Panc1 (cell line): ENCODE results near the gene TGIF2. TPM values are rescaled to one million over a fixed set of nuclear protein-coding genes. Genes with fewer than 3 reads are reported as not detected.
"Not testable (repeated sequence)": the region's sequence is repeated elsewhere in the genome, so short reads cannot be mapped to it uniquely, and the experiment has no call there.

Experiments
- ATAC-seq: fragments of 200-7000 bp; cut with Tn5 transposase; 2 replicates; pipeline ENCODE4 v1.9.1; 2020; ENCODE audit warnings: mild to moderate bottlenecking, moderate library complexity
- BruUV-seq: library from RNA; stranded (reverse); fragments of 400-500 nt; replicated peaks from 2 replicates; lab custom pipeline; 2021; lab: Mats Ljungman, UMichigan
- CTCF ChIA-PET: fragments of 300-600 bp; sonication (Branson Sonifier 250); formaldehyde crosslinking; loops from one replicate; lab custom pipeline; 2022; ENCODE audit warnings: antibody characterized with exemption; lab: Charles Lee
- POLR2A ChIA-PET: fragments of 300-600 bp; sonication (Branson Sonifier 250); formaldehyde crosslinking; loops from one replicate; lab custom pipeline; 2022; ENCODE audit warnings: antibody characterized with exemption; lab: Charles Lee
- DNase-seq: peaks from one replicate; pipeline ENCODE4 v3.0.0-alpha.2; 2010; ENCODE audit warnings: low read depth, low spot score
- H3K27ac ChIP-seq: 2 replicates; pipeline ENCODE4 v1.5.1; 2011; ENCODE audit warnings: mild to moderate bottlenecking, low read length, inconsistent platforms
- H3K27me3 ChIP-seq: fragments of 200-500 bp; sonication (Bioruptor generic); 2 replicates; pipeline ENCODE4 v1.6.0; 2014; ENCODE audit warnings: low read length, inconsistent platforms; ENCODE audit not compliant: control insufficient read depth, insufficient read depth
- H3K36me3 ChIP-seq: fragments of 200-500 bp; sonication (Bioruptor generic); 2 replicates; pipeline ENCODE4 v1.5.1; 2014; ENCODE audit warnings: inconsistent platforms, mild to moderate bottlenecking, low read length, moderate library complexity; ENCODE audit not compliant: control insufficient read depth, insufficient read depth
- H3K4me1 ChIP-seq: 2 replicates; pipeline ENCODE4 v1.5.1; 2011; ENCODE audit warnings: inconsistent platforms, mild to moderate bottlenecking, low read length, moderate library complexity; ENCODE audit not compliant: control insufficient read depth, insufficient read depth
- H3K4me3 ChIP-seq, 2 experiments: 2 replicates each; pipeline ENCODE4 v1.5.1; 2011 to 2012; ENCODE audit warnings: low read depth in 2 of 2, low read length in 2 of 2, mild to moderate bottlenecking in 2 of 2, inconsistent platforms in 1 of 2, moderate library complexity in 1 of 2
- H3K9me3 ChIP-seq: fragments of 200-500 bp; sonication (Bioruptor generic); 2 replicates; pipeline ENCODE4 v1.5.1; 2014; ENCODE audit warnings: low read depth, mild to moderate bottlenecking, inconsistent platforms, low read length, moderate library complexity; ENCODE audit not compliant: control insufficient read depth, insufficient read depth
- CTCF ChIP-seq: fragments of 450-650 bp; IDR thresholded peaks from 2 replicates; pipeline ENCODE4 v1.5.1; 2017; ENCODE audit warnings: mild to moderate bottlenecking
- POLR2AphosphoS5 ChIP-seq: IDR thresholded peaks from 2 replicates; pipeline ENCODE4 v1.6.1; 2012; ENCODE audit warnings: mild to moderate bottlenecking, low read depth, low read length, moderate library complexity
- REST ChIP-seq, 2 experiments: IDR thresholded peaks; 2 replicates each; pipeline ENCODE4 v1.6.1; 2011 to 2012; ENCODE audit warnings: low read depth in 2 of 2, control low read depth in 1 of 2, low read length in 1 of 2, mild to moderate bottlenecking in 1 of 2, moderate library complexity in 1 of 2; ENCODE audit not compliant: insufficient read depth in 1 of 2
- SIN3A ChIP-seq: IDR thresholded peaks from 2 replicates; pipeline ENCODE4 v1.6.1; 2012; ENCODE audit warnings: low read depth, mild to moderate bottlenecking, low read length, moderate library complexity, borderline replicate concordance; ENCODE audit not compliant: insufficient read depth
- TCF7L2 ChIP-seq: IDR thresholded peaks from 2 replicates; pipeline ENCODE4 v1.6.1; 2011; ENCODE audit warnings: mild to moderate bottlenecking, low read depth, low read length, inconsistent platforms
- in situ Hi-C: cut with HindIII; loops from 2 replicates; pipeline ENCODE4 v1.10.0; 2016; ENCODE audit warnings: low sequenced_read_pairs, low pct_unique_long_range_greater_than_20kb
- intact Hi-C: fragments of 100-400 bp; cut with micrococcal nuclease; formaldehyde crosslinking; loops from one replicate; pipeline ENCODE4 v1.10.0; 2022; ENCODE audit not compliant: unreplicated experiment
- total RNA-seq: library from RNA; stranded (reverse); gene quantifications from one replicate; pipeline ENCODE4 v1.2.1, GENCODE V29; 2021; ENCODE audit not compliant: unreplicated experiment

TGIF2 gene
- total RNA-seq, 1 experiment from 2014 or later, result 18.0 TPM

GRCh38 chr20:36563374-36563773, 10.0 kb upstream of the TGIF2 start:
- intact Hi-C loops, result no loop called here
- ChIA-PET CTCF (no interaction called here), POLR2A (no interaction called here)
- DNase-seq (no peak), ATAC-seq (no peak)
- TF ChIP-seq TCF7L2 (no peak), SIN3A (no peak), POLR2AphosphoS5 (no peak), CTCF (no peak), REST (IDR thresholded peaks at IDR 0.05; ENCODE audit: insufficient read depth in 1 of 2, low read depth in 2 of 2, low read length in 1 of 2) (no peak)
- no peak overlapping the region for H3K27ac ChIP-seq
- H3K4me1 ChIP-seq, result no peaks in the 10 kb centered on the region
- H3K9me3 ChIP-seq, result peaks cover 4% of the 10 kb centered on the region; the same call in 1 of the 2 replicates
- H3K27me3 ChIP-seq, result no peaks in the 10 kb centered on the region
- no peak overlapping the region for H3K4me3 ChIP-seq
- in situ Hi-C loops, result no loop called here
- BruUV-seq, result no TSS peak
- no peaks in the 10 kb centered on the region for H3K36me3 ChIP-seq

- H3K27ac ChIP-seq, H3K4me1 ChIP-seq, H3K9me3 ChIP-seq, intact Hi-C loops, CTCF ChIA-PET, H3K27me3 ChIP-seq, BruUV-seq, in situ Hi-C loops, H3K4me3 ChIP-seq, ATAC-seq, H3K36me3 ChIP-seq, DNase-seq: not testable (repeated sequence)
- POLR2A ChIA-PET, result interaction anchor here (1.1 kb wide), 1 partner anchor 14 kb away, joined by 3 read pairs; no protein-coding TSS in a partner anchor
Measured at GRCh38 chr20:36564078-36564725, 9.2 kb upstream of the TGIF2 start.

DNA sequence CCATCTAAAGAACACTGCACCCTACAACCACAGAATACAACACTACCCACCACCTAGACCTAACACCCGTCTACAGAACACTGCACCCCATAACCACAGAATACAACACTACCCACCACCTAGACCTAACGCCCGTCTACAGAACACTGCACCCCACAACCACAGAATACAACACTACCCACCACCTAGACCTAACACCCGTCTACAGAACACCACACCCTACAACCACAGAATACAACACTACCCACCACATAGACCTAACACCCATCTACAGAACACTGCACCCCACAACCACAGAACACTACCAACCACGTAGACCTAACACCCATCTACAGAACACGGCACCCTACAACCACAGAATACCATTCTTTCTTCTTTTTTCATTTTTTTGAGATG, 8.7 kb upstream of the TGIF2 start:
- H3K36me3 ChIP-seq, H3K27me3 ChIP-seq, H3K9me3 ChIP-seq, BruUV-seq, in situ Hi-C loops, H3K4me3 ChIP-seq, H3K4me1 ChIP-seq, DNase-seq, intact Hi-C loops, H3K27ac ChIP-seq, ATAC-seq, CTCF ChIA-PET: not testable (repeated sequence)
- POLR2A ChIA-PET, result interaction anchor here (1.1 kb wide), 1 partner anchor 14 kb away, joined by 3 read pairs; no protein-coding TSS in a partner anchor
